HS-27A (cell line): ENCODE results near the gene FAM9C.

Experiments used
- DNase-seq: peaks from one replicate; pipeline ENCODE4 v3.0.0-alpha.2; 2012; ENCODE audit warnings: low read depth, missing footprints

Gene FAM9C

GRCh38 chrX:13007519-13008188, 36.8 kb downstream of the FAM9C start:
- DNase-seq: no peak

GRCh38 chrX:13005661-13006473, 38.6 kb downstream of the FAM9C start:
- no peak for DNase-seq

- DNase-seq: no peak
These were observed 42.3 kb downstream of the FAM9C start for GRCh38 chrX:13001961-13002671.

GRCh38 chrX:13001097-13001496, 43.3 kb downstream of the FAM9C start:
- DNase-seq: no peak

GRCh38 chrX:13000301-13000811, 44.1 kb downstream of the FAM9C start:
- no peak for DNase-seq

- no peak for DNase-seq
These were observed 45.0 kb downstream of the FAM9C start for GRCh38 chrX:12999422-12999821.

GRCh38 chrX:12997906-12998687, 46.3 kb downstream of the FAM9C start:
- DNase-seq: no peak

GRCh38 chrX:12996934-12997435, 47.4 kb downstream of the FAM9C start:
- no peak for DNase-seq

- DNase-seq: no peak
These were observed 50.1 kb downstream of the FAM9C start for GRCh38 chrX:12994321-12994720.

GRCh38 chrX:12993826-12994225, 50.6 kb downstream of the FAM9C start:
- DNase-seq: no peak

- DNase-seq: no peak
These were observed 51.8 kb downstream of the FAM9C start for GRCh38 chrX:12992544-12993118.

- no peak for DNase-seq
These were observed 52.8 kb downstream of the FAM9C start for GRCh38 chrX:12991575-12991974.

- DNase-seq: no peak
These were observed 55.0 kb downstream of the FAM9C start for GRCh38 chrX:12989461-12989860.

- no peak for DNase-seq
These were observed 55.6 kb downstream of the FAM9C start for GRCh38 chrX:12988797-12989196.

- no peak for DNase-seq
These were observed 56.4 kb downstream of the FAM9C start for GRCh38 chrX:12987900-12988594.

- DNase-seq: no peak
These were observed 57.1 kb downstream of the FAM9C start for GRCh38 chrX:12987340-12987739.

GRCh38 chrX:12986886-12987285, 57.5 kb downstream of the FAM9C start:
- no peak for DNase-seq

GRCh38 chrX:12986164-12986779, 58.1 kb downstream of the FAM9C start:
- no peak for DNase-seq
